ENCODE data around the gene PFKL.

The PFKL gene

DNA sequence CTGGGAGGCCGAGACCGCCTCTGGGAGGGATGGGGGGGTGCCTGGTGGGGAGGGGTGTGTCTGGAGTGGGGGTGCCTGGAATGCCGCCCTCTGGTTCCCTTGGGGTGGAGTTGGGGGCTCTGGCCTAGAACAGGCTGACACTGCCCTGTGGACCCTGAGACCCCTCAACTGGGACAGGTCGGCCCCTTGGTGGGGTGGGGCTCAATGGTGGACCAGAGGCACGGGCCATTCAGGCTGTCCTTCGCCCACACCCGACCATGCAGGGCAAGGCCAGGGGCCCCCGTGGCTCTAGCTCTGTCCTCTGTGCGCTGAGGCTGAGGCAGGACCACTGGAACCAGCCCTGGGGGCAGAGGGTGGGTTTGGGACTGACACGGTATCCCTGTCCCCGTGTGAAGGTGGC lies 14.7 kb downstream of the PFKL start:
- DNase-seq: no peak

DNA sequence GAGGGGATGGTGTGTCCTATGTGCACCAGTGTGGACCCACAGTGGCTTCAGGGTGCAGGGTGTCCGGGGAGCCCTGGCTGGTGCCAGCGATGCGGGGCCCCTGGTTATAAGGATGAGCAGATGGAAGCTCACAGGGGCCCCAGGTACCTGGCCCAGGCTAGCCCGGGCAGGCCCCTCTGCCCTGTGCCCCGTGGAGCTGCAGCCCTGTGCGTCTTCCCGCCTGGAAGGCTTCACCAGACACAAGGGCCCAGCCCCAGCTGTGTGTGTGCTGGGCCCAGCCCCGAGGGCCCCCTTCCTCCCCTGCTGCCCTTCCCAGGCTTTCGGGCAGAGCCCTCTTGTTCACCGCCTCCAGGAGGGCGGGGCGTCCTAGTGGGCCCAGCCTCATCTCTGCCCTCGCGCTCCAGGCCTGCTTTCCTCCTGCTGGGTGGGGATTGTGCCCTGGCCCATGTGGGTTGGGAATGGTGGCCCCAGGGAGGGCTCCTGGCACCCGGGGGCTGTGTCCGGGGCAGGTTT lies 15.9 kb downstream of the PFKL start:
- DNase-seq: no peak

DNA sequence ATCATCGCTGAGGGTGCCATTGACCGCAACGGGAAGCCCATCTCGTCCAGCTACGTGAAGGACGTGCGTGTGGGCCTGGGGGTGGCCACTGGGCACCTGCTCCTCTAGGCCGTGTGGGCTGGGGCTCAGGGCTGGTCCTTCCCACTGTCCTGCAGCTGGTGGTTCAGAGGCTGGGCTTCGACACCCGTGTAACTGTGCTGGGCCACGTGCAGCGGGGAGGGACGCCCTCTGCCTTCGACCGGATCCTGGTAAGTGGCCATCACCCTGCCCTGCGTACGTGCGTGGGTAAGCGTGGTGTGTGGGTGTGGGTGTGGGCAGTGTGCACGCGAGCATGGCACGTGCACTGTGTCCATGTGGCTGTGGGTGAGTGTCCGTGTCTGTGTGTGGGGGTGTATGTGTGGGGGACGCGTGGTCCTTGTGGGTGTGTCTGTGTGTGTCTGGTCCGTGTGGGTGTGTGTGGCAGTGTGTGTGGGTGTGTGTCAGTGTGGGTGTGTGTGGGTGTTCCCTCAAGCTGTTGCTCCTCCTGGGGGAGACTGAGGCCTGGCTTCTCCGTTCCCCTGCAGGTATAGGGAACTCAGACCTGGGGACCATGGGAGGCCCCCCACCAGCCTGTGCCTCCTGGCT lies 16.5 kb downstream of the PFKL start:
- DNase-seq: no peak

DNA sequence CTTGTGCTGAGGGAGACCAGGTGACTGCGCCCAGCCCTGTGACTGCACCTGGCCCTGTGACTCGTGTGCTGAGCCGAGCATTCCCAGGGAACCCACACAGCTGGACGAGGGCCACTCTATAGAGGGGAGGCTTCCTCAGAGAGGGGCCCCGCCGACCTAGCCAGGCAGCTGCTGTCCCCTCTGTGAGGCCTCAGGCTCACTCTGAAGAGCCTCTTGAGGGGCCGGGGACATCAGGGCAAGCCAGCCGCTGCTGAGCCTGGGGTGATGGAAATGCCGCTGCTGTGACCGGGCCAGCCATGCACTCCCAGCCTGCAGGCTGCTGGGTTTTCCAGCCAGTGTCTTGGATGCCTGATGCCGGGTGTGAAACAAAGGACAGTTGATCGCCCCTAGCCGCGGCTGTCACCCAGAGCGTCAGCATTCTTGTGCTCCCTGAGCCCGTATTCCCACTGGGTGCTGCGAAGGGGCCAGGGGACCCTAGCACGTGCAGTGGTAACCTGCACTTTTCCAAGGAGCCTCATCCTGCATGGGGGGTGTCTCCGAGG lies 17.5 kb downstream of the PFKL start:
- no peak for DNase-seq

DNA sequence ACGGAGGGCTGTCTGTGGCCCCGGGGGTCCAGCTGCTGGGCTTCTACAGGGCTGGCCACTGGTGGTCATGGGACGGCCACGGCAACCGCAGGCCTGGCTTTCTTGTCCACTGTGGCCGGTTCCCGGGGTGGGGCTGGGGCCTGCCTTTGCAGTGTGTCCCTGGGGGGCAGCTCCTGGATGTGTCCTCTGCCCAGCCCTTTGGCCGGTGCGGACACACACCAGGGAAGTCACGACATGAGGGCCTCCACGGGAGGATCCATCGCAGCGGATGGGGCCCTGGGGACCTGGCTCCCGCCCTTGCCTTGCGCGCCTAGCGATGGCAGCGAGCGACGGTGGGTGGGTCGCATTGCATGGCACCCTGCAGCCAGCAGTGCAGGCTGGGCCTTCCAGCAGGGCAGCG lies 18.0 kb downstream of the PFKL start:
- no peak for DNase-seq

DNA sequence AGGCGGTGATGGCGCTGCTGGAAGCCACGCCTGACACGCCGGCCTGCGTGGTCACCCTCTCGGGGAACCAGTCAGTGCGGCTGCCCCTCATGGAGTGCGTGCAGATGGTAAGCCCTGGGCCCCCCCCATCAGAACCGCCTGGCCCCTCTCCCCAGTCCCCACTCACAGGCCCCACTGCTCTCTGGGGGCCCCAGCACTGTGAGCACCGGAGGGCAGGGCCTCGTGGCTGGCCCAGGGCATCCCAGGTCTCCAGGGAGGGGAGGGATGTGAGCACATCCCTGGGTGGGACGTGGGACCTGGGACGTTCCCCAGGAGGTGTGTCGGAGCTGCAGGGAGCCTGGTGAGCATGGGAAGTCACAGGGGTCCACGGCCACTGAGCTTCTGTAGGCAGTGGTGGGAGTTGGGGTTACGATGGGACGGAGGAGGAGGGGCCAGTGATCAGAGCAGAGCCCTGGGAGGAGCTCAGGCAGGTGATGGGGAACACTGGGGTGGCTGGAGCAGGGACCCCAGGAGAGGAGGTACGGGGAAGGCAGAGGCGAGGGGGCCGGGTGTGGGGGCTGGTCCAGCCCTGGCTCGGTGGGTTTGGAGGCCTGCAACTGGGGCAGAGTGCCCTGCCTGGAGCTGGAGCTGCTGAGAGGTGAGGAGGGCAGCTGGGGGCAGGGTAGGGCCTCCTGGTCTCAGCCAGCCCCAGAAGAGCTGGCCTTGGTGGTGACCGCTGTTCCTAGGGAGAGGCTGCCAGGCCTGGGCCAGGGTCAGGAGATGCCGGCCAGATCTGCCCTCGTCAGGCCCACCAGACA lies 18.8 kb downstream of the PFKL start:
- DNase-seq: no peak

DNA sequence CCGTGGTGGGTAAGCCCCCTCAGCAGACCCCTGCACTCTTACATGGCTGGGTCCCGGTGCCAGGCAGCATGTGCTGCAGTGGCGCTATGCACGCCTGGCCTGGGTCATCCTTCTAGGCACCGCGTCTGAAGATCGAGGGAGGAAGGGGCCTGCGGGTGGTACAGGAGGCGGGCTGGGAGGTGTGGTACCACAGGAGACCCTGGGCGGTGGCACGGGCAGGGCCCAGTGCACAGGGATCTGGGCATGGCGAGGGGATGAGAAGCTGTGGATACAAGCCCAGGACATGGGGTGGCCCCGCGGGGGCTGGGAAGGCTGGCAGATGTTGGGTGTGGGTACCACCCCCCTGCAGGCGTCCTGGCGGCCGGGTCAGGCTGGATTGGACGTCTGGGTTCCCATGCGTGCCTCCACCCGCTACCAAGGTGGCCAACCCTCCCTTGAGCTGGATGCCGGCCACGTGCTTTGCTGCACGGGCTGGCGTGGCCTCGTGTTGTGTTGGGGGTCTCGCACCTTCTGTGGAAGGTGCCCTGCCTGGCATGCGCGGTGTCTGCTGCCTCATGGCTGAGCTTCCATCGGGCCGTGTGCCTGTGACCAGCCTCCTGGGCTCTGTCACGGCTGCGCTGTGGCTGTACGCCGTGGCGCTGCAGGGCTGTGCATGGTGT lies 19.7 kb downstream of the PFKL start:
- no peak for DNase-seq

DNA sequence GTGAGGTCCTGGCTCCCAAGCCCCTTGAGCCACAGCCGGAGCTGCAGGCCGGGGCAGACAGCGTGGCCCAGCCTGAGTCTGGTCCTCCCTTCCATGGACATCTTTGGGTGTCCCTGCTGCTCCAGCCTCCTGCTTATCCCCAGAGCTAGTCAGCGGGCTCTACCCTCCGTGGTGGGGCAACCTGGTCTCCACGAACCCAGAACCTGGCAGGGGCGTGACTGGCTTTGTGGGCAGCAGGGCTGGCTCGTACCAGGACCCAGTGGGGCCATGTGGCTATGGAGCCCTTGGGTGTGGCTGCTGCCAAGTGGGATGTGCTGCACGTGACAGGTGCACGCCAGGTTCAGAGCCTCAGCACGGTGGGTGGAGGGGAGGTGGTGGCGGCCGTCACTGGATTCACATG lies 21.0 kb downstream of the PFKL start:
- DNase-seq: no peak

DNA sequence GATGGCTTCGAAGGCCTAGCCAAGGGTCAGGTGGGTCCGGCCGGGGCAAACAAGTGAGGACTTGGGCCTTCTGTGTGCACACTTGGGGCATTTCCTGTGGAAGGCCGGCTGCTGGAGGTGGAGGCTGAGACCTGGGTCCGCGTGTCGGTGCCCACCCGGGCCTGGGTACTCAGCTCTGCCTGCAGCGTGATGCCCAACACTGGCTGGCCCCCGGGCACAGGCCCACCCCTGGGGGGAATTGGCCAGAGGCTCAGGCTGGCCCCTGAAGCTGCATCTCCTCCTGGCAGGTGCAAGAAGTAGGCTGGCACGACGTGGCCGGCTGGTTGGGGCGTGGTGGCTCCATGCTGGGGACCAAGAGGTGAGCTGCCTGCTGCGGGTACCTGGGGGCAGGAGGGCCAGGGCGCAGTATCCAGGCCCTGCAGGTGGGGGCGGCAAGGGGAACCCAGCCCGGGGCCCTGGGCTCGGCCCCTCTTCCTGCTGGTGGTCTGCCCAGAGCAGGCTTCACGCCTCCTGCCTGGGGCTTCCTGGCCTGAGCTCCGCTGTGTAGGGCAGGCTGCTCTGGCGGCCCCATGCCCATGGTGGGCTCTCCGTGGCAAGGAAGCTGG lies 22.1 kb downstream of the PFKL start:
- DNase-seq: no peak

DNA sequence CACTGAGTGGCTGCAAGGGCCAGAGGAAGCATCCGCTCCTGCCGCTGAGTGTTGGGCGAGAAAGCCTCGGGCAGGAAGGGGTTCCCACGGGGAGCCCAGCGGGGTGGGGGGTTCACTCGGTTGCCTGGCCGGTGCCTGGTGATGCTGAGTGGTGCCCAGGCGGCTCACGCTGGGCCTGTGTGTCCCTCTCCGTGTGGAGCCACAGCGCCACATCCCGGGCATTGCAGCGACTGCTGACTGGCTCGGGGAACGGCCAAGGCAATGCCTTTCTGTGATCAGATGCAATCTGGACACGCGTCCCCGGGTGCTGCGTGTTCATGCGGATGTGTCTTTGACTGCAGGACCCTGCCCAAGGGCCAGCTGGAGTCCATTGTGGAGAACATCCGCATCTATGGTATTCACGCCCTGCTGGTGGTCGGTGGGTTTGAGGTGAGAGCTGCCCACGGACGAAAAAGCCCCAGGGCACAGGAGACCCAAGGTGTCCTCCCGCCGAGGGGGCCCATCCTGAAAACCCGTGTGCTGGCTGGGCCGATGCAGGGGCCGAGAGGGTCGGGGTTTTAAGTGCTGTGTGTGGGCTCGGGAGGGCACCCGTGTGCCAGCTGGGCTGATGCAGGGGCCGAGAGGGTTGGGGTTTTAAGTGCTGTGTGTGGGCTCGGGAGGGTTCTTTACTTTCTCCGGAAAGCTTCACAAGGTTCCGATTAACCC lies 22.9 kb downstream of the PFKL start:
- no peak for DNase-seq

DNA sequence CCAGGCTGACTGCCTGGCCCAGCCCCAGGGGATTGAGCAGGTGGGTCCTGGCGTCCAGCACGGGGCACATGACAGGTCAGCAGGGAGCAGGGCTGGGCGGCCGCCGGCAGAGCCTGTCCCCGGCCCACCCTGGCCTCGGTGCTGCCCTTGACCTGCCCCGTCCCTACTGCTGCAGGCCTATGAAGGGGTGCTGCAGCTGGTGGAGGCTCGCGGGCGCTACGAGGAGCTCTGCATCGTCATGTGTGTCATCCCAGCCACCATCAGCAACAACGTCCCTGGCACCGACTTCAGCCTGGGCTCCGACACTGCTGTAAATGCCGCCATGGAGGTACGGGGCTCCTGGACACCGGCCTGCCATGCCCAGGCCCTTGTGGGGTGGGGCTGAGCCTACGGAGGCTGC lies 23.7 kb downstream of the PFKL start:
- DNase-seq: no peak

DNA sequence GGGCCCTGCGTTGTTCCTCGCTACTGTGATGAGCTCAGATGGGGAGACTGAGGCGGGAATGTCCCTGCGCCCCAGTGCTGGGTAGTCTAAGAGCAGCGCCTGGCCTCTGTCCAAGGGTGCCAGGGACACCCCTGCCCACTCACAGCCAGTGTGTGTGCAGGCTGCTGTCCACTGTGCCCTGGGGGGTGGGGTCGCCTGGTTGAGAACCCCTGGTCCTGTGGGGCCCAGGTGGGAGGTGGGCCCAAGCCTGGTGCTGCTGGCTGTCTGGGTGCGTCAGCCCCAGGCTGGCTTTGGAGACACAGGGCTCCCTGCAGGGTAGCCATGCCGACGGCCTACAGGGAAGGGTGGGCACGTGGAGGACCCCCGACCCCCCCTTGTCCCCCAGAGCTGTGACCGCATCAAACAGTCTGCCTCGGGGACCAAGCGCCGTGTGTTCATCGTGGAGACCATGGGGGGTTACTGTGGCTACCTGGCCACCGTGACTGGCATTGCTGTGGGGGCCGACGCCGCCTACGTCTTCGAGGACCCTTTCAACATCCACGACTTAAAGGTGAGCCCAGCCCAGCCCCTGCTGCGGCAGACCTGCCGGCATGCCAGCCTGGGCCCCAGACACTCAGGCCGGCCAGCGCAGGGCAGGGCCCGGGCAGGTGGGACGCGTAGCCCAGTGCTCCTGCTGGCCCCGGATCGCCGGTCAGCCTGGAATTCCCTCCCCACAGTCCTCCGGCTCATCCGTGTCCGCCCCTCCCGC lies 24.4 kb downstream of the PFKL start:
- DNase-seq: no peak

DNA sequence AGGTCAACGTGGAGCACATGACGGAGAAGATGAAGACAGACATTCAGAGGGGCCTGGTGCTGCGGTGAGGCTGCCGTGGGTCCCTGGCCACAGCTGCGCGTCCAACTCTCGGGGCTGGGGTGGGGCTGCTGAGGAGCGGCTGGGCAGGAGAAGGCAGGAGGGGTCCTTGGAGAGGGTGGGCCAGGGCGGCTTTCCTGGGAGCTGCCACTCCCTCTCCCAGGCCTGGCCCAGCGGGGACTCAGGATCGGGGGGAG lies 24.9 kb downstream of the PFKL start:
- DNase-seq: no peak

DNA sequence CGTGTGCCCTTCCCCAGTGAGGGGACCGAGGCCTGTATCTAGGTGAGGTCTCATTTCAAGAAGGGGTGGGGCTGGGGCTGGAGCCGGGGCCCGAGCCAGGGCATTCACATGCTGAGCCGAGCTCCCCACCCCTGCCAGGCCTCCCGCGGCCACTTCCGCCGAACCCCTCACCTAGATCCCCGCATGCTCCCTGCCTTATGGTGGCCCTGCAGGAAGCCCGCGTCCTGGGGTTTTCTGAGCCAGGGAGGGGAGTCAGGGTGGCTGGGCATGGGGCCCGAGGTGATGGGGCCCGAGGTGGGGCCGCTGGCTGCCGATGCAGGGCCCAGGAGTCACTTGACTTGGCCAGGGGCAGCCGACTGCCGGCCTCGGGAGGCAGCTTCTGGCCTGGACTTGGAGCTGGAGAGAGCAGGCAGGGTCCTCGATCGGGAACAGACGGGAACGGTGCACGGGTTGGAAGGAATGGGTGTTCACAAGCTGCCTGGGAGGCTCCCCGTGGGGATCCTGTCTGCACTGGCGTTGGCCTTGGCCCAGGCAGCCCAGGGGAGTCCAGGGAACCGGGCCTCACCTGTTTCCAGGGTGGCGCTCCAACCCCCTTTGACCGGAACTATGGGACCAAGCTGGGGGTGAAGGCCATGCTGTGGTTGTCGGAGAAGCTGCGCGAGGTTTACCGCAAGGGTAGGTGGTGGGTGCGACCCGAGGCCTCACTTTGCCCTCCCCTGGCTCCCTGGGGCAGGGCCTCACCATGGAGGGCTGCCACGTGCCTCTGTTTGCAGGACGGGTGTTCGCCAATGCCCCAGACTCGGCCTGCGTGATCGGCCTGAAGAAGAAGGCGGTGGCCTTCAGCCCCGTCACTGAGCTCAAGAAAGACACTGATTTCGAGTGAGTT lies 25.8 kb downstream of the PFKL start:
- DNase-seq: no peak

DNA sequence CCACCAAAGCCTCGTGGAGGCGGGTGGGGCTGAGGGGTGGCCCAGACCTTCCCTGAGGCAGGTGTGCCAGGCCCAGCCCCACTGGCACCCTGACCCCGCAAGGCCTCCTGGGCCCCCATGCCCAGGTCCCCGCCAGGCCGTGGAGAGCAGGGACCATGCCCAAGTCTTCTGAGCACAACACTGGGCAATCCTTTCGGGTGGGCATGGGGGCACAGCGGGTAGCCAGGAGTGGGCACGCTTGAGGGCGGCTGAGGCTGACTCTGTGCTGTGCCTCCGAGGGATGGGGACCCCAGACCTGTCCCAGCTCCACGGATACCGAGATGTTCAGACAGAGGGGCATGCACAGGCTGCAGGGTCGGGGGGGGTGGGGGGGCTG lies 26.4 kb downstream of the PFKL start:
- DNase-seq: no peak

DNA sequence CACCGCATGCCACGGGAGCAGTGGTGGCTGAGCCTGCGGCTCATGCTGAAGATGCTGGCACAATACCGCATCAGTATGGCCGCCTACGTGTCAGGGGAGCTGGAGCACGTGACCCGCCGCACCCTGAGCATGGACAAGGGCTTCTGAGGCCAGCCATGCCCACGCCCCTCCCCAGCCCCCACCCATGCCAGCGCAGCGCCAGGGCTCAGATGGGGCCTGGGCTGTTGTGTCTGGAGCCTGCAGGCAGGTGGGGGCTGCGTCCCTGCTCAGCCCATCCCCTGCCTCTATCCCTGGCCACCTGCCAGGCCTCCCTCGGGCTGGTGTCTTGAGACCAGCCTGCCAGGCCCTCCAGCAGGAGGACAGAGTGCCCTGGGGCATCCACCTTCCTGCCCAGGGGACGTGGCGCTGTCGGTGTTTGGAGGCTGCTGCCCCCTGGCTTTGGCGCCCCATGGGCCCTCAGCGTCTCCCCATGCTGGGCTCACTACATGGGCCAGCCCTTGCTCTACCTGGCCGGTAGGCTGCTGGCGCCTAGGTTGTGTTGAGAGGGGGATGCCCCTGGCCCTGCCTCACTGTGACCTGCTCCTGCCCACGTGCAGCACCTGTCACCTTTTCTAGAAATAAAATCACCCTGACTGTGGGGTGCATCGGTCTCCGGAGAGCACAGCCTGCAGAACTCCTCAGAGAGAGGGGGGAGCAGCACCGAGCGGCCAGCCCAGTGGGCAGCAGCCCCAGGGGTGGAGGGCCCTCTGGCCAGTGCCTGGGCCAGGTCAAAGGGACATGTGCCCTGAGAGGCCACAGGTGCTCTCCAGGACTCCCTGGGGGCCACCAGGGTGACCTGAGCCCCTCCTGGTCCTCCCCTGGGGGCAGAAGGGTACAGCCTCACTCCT lies 27.1 kb downstream of the PFKL start:
- DNase-seq: no peak

DNA sequence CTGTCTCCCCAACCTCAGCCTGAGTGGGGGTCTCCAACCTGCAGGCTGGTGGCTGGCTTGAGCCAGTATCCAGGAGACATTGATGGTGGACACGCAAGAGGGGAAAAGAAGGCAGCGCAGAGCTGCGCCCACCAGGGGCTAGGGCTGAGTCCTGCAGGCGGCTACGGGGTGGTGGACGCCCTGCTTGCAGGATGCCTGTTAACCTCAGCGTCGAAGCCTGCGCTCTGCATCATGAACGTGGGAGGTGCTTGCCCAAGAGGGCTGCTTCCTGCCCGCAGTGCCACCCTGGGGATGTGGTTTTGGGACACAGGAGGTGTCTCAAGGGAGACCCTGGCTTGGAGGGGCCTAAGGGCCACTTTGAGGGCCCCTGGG lies 27.7 kb downstream of the PFKL start:
- DNase-seq: no peak

DNA sequence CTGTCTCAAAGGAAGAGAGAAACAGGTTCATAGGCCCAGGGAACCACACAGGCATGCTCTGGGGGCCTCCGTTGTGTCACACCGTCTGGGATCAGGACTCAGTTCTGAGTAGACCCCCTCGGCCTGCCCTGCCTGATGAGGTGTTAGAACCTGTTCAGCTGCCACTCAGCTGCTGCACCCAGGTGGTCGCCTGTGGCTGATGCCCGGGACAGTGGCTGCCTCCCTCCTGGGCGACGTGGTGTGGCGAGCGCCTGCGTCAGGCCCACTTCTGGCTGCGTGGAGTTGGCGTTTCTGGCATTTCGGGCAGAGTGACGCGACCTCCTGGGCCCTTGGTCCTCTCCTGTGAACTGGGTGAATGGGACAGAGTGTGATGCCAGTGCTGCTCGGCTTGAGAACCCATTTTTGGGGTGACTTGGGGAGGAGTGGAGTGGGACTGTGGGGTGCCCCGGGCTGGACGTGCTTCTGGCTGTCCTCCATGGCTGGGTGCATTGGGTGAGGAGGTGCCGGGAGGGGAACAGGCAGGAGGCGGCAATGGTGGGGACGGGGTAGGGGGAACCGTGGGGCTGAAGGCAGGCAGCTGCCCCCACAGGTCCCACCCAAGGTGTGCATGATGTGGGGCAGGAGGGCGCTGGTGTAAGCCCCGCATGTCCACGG lies 28.5 kb downstream of the PFKL start:
- no peak for DNase-seq

DNA sequence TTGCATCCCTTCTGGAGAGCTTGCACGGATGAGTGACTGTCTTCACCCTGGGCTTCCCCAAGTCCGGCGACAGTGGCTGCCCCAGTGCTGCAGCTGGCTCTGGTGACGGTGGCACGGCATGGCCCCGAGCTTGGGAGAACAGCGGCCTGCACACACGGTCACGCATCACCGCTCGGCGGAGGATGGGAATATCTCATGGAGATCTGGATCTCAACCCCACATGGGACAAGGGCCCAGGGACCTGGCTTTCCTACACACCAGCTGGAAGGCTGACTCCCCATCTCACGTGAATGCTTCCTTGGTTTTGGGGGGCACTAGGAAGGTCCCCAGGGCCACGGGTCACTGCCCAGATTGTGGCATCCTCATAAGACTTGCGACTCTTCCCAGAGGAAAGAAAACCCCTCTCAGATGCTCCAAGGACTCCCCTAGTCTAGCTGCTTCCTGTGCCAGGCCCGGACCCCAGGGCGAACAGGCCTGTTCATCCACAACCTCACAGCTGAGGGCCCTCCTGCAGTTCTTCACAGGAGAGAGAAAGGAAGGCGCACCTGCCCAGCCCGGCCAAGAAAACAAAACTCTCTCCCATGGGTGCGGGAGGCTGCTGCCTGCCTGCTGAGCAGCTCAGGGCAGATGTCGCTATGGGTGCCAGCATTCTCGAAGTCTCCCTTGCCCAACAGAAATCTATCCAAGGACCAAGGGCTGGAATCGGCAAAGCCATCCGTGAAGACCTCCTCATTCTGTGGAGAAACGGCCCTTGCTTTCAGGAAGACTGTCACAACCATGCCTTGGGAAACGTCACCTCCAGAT lies 29.4 kb downstream of the PFKL start:
- no peak for DNase-seq

Measured in stimulated activated naive CD4-positive, alpha-beta T cell treated with Interleukin-2 at 50 U/mL for 16 hours (primary cell).